Coronary artery (tissue), 2 donors: ENCODE measurements around the gene LHFPL3.

ENCODE experiments used
- DNase-seq: peaks from one replicate; pipeline ENCODE4 v3.0.0-alpha.2; 2017; ENCODE audit warnings: low spot score
- H3K27ac ChIP-seq, 2 donors: fragments of 200-600 bp; sonication (generic); one replicate each; pipeline ENCODE4 v1.5.1; 2016 to 2019
- H3K4me3 ChIP-seq: fragments of 200-600 bp; sonication (generic); 2 replicates; pipeline ENCODE4 v1.5.1; 2016; ENCODE audit warnings: mild to moderate bottlenecking, moderate library complexity
- CTCF ChIP-seq: fragments of 200-600 bp; sonication (generic); IDR thresholded peaks from one replicate; pipeline ENCODE4 v1.5.1; 2019; ENCODE audit warnings: antibody characterized with exemption

LHFPL3 gene

GRCh38 chr7:104497379-104497967 is 169.1 kb downstream of the LHFPL3 start:
- no peak for TF ChIP-seq CTCF
- no peak for DNase-seq
- Histone ChIP-seq H3K4me3 (no peak overlapping the region), H3K27ac (no peak overlapping the region)

GRCh38 chr7:104499975-104500374 is 171.6 kb downstream of the LHFPL3 start:
- no peak for TF ChIP-seq CTCF
- DNase-seq, result no peak
- Histone ChIP-seq H3K4me3 (no peak overlapping the region), H3K27ac (no peak overlapping the region)

GRCh38 chr7:104509874-104510273 is 181.5 kb downstream of the LHFPL3 start:
- Histone ChIP-seq H3K27ac (no peak overlapping the region), H3K4me3 (no peak overlapping the region)
- no peak for DNase-seq
- no peak for TF ChIP-seq CTCF

GRCh38 chr7:104524853-104525252 is 196.4 kb downstream of the LHFPL3 start:
- DNase-seq, result no peak
- Histone ChIP-seq H3K4me3 (no peak overlapping the region), H3K27ac (no peak overlapping the region)
- TF ChIP-seq CTCF, result no peak

GRCh38 chr7:104528142-104528541 is 199.7 kb downstream of the LHFPL3 start:
- Histone ChIP-seq H3K4me3 (no peak overlapping the region), H3K27ac (no peak overlapping the region)
- no peak for DNase-seq
- no peak for TF ChIP-seq CTCF

- Histone ChIP-seq H3K4me3 (no peak overlapping the region), H3K27ac (no peak overlapping the region)
- no peak for TF ChIP-seq CTCF
- DNase-seq, result no peak
Observed at GRCh38 chr7:104529567-104529966, 201.2 kb downstream of the LHFPL3 start.

GRCh38 chr7:104530251-104530650 is 201.8 kb downstream of the LHFPL3 start:
- H3K4me3 ChIP-seq, result no peak overlapping the region
- DNase-seq, result no peak
- no peak overlapping the region for H3K27ac ChIP-seq
- no peak for TF ChIP-seq CTCF
